HT-29 (cell line): ENCODE data around the gene TMEM8B. TPM values are rescaled to one million over a fixed set of nuclear protein-coding genes. Genes with fewer than 3 reads are reported as not detected.
"Not testable (repeated sequence)": the region's sequence is repeated elsewhere in the genome, so short reads cannot be mapped to it uniquely, and the experiment has no call there.

ENCODE experiments used
- DNase-seq: peaks from one replicate; pipeline ENCODE4 v3.0.0-alpha.2; 2015; ENCODE audit warnings: low spot score
- small RNA-seq: library from RNA; depleted of rRNA; stranded (forward); fragments of <200 nt; gene quantifications from one replicate; pipeline ENCODE3, GENCODE V24; 2014
- total RNA-seq: library from RNA; depleted of rRNA; stranded (reverse); fragments of >200 nt; shearing (Covaris generic); gene quantifications from 2 replicates; pipeline ENCODE4 v1.2.3, GENCODE V29; 2014; rRNA removed

TMEM8B gene
- total RNA-seq, 1 experiment from 2014 or later, result 4.5 TPM

GRCh38 chr9:35906923-35907699, 78.1 kb downstream of the TMEM8B start:
- peak; percentile 47 for DNase-seq

GRCh38 chr9:35907711-35908503, 78.9 kb downstream of the TMEM8B start:
- DNase-seq, result peak; percentile 93

GRCh38 chr9:35908504-35909125, 79.6 kb downstream of the TMEM8B start:
- DNase-seq, result no peak

GRCh38 chr9:35909274-35909673, 80.2 kb downstream of the TMEM8B start, which contains the start of gene SPAAR:
TSS of gene SPAAR (plus strand) at chr9:35909490. CDS start at chr9:35910464, 974 bp downstream.
- DNase-seq, result no peak

GRCh38 chr9:35909687-35910612, 80.9 kb downstream of the TMEM8B start:
- DNase-seq, result no peak

GRCh38 chr9:35910613-35911359, 81.8 kb downstream of the TMEM8B start:
- peak; percentile 89 for DNase-seq

- DNase-seq, result no peak
Observed at GRCh38 chr9:35911690-35912089, 82.7 kb downstream of the TMEM8B start.

- DNase-seq, result no peak
Observed at GRCh38 chr9:35912791-35913400, 83.9 kb downstream of the TMEM8B start.

GRCh38 chr9:35913429-35913828, 84.4 kb downstream of the TMEM8B start:
- not testable (repeated sequence) for DNase-seq

GRCh38 chr9:35914301-35914807, 85.3 kb downstream of the TMEM8B start:
- DNase-seq, result peak; percentile 68

Small RNAs within 50 kb of the gene (small RNA-seq; reads per million reads assigned to genes)
- gene HINT2, result not detected

Other genes with a start within 250 kb of the TMEM8B start
- 7.7 and 7.9 TPM in 2 replicates for gene TESK1, start 224.0 kb upstream of the TMEM8B start, total RNA-seq
- gene CD72, start 210.8 kb upstream of the TMEM8B start, total RNA-seq, result 0.23 TPM in 1 of 2 replicates, not detected in the other
- gene SIT1, start 178.3 kb upstream of the TMEM8B start, total RNA-seq, result not detected in 2 replicates
- 23,916 and 27,637 TPM in 2 replicates for gene RMRP, start 171.2 kb upstream of the TMEM8B start, total RNA-seq
- 19.7 and 19.9 TPM in 2 replicates for gene CCDC107, start 170.9 kb upstream of the TMEM8B start, total RNA-seq
- 16.2 and 23.4 TPM in 2 replicates for gene ARHGEF39, start 164.0 kb upstream of the TMEM8B start, total RNA-seq
- gene CA9, start 155.3 kb upstream of the TMEM8B start, total RNA-seq, result 82.8 and 95.4 TPM in 2 replicates
- gene TPM2, start 139.3 kb upstream of the TMEM8B start, total RNA-seq, result 61.0 and 69.8 TPM in 2 replicates
- gene TLN1, start 97.0 kb upstream of the TMEM8B start, total RNA-seq, result 99.5 and 100.0 TPM in 2 replicates
- 42.4 and 44.5 TPM in 2 replicates for gene CREB3, start 96.6 kb upstream of the TMEM8B start, total RNA-seq
- 74.6 and 84.9 TPM in 2 replicates for gene GBA2, start 80.0 kb upstream of the TMEM8B start, total RNA-seq
- 18.9 and 20.6 TPM in 2 replicates for gene RGP1, start 79.9 kb upstream of the TMEM8B start, total RNA-seq
- gene MSMP, start 75.0 kb upstream of the TMEM8B start, total RNA-seq, result 0.28 TPM in 1 of 2 replicates, not detected in the other
- 6.3 and 8.3 TPM in 2 replicates for gene NPR2, start 37.6 kb upstream of the TMEM8B start, total RNA-seq
- 0.78 and 1.9 TPM in 2 replicates for gene SPAG8, start 17.0 kb upstream of the TMEM8B start, total RNA-seq
- gene HINT2, start 14.2 kb upstream of the TMEM8B start, total RNA-seq, result 91.2 and 98.7 TPM in 2 replicates
- gene FAM221B, start 496 bp upstream of the TMEM8B start, total RNA-seq, result 0.10 and 0.16 TPM in 2 replicates
- gene OR13J1, start 41.2 kb downstream of the TMEM8B start, total RNA-seq, result not detected in 2 replicates
- 4.1 and 7.7 TPM in 2 replicates for gene HRCT1, start 77.0 kb downstream of the TMEM8B start, total RNA-seq
- 0.23 TPM in 1 of 2 replicates, not detected in the other for gene SPAAR, start 80.3 kb downstream of the TMEM8B start, total RNA-seq
- not detected in 2 replicates for gene OR2S2, start 128.9 kb downstream of the TMEM8B start, total RNA-seq
- gene RECK, start 207.7 kb downstream of the TMEM8B start, total RNA-seq, result not detected in 2 replicates